MM.1S (cell line): ENCODE results near the gene MICAL2.

Experiments
- DNase-seq: peaks from one replicate; pipeline ENCODE4 v3.0.0-alpha.2; 2015
- H2AFZ ChIP-seq: fragments of 300-600 bp; sonication (generic); 2 replicates; pipeline ENCODE4 v1.6.0; 2016; ENCODE audit warnings: antibody characterized with exemption, low read length
- H3F3A ChIP-seq: fragments of 300-600 bp; sonication (generic); 2 replicates; pipeline ENCODE4 v1.6.1; 2016; ENCODE audit warnings: mild to moderate bottlenecking, antibody characterized with exemption, low read length, moderate library complexity, mixed read lengths; ENCODE audit not compliant: insufficient read depth
- H3K27ac ChIP-seq: fragments of 300-600 bp; sonication (generic); 2 replicates; pipeline ENCODE4 v1.5.1; 2016; ENCODE audit warnings: mild to moderate bottlenecking, low read length
- H3K27me3 ChIP-seq: fragments of 300-600 bp; sonication (generic); replicated peaks from 2 replicates; pipeline ENCODE4 v1.6.0; 2016; ENCODE audit warnings: low read length; ENCODE audit not compliant: insufficient read depth
- H3K36me3 ChIP-seq: fragments of 300-600 bp; sonication (generic); replicated peaks from 2 replicates; pipeline ENCODE4 v1.6.1; 2016; ENCODE audit warnings: mild to moderate bottlenecking, low read length, mixed read lengths; ENCODE audit not compliant: insufficient read depth
- H3K4me1 ChIP-seq: fragments of 300-600 bp; sonication (generic); 2 replicates; pipeline ENCODE4 v1.6.1; 2016; ENCODE audit warnings: low read length, mixed read lengths
- H3K4me2 ChIP-seq: fragments of 300-600 bp; sonication (generic); 2 replicates; pipeline ENCODE4 v1.6.0; 2016; ENCODE audit warnings: low read depth, low read length
- H3K4me3 ChIP-seq: fragments of 300-600 bp; sonication (generic); 2 replicates; pipeline ENCODE4 v1.5.1; 2016; ENCODE audit warnings: low read length, mixed read lengths
- H3K79me2 ChIP-seq: fragments of 300-600 bp; sonication (generic); 2 replicates; pipeline ENCODE4 v1.6.1; 2016; ENCODE audit warnings: mixed run types, low read length, mixed read lengths
- H3K9ac ChIP-seq: fragments of 300-600 bp; sonication (generic); 2 replicates; pipeline ENCODE4 v1.6.1; 2016; ENCODE audit warnings: low read length, mixed read lengths
- H3K9me2 ChIP-seq: fragments of 300-600 bp; sonication (generic); replicated peaks from 2 replicates; pipeline ENCODE4 v1.6.1; 2016; ENCODE audit warnings: mild to moderate bottlenecking, low read length, mixed read lengths; ENCODE audit not compliant: insufficient read depth
- H3K9me3 ChIP-seq: fragments of 300-600 bp; sonication (generic); replicated peaks from 2 replicates; pipeline ENCODE4 v1.6.1; 2016; ENCODE audit warnings: mild to moderate bottlenecking, low read length, mixed read lengths; ENCODE audit not compliant: insufficient read depth
- H4K20me1 ChIP-seq: fragments of 300-600 bp; sonication (generic); 2 replicates; pipeline ENCODE4 v1.6.1; 2016; ENCODE audit warnings: mild to moderate bottlenecking, low read length, moderate library complexity, mixed read lengths; ENCODE audit not compliant: insufficient read depth
- CTCF ChIP-seq: fragments of 300-600 bp; sonication (generic); IDR thresholded peaks from 2 replicates; pipeline ENCODE4 v1.5.1; 2016; ENCODE audit warnings: antibody characterized with exemption, low read length, mixed read lengths
- EZH2 ChIP-seq: fragments of 300-600 bp; sonication (generic); optimal IDR thresholded peaks from 2 replicates; pipeline ENCODE3; 2017; ENCODE audit warnings: low read depth, mild to moderate bottlenecking, antibody characterized with exemption, low read length, mixed read lengths
- EZH2phosphoT487 ChIP-seq: fragments of 300-600 bp; sonication (generic); IDR thresholded peaks from 2 replicates; pipeline ENCODE4 v1.6.1; 2018; ENCODE audit warnings: antibody characterized with exemption, low read length

The MICAL2 gene

GRCh38 chr11:12196872-12197271 lies 86.5 kb downstream of the MICAL2 start:
- no peaks in the 10 kb centered on the region for H3K27me3 ChIP-seq
- TF ChIP-seq EZH2phosphoT487 = no peak
- TF ChIP-seq EZH2 = no peak
- no peak for TF ChIP-seq CTCF
- no peaks in the 10 kb centered on the region for H3K36me3 ChIP-seq
- H3K27ac ChIP-seq = no peak overlapping the region
- no peak overlapping the region for H2AFZ ChIP-seq
- H3K79me2 ChIP-seq = no peaks in the 10 kb centered on the region
- H3K9me2 ChIP-seq = no peaks in the 10 kb centered on the region
- H3F3A ChIP-seq = no peaks in the 10 kb centered on the region
- no peaks in the 10 kb centered on the region for H3K9me3 ChIP-seq
- H3K4me2 ChIP-seq = no peak overlapping the region
- H3K4me3 ChIP-seq = no peak overlapping the region
- no peak for DNase-seq
- H3K4me1 ChIP-seq = peaks cover 25% of the 10 kb centered on the region
- no peaks in the 10 kb centered on the region for H4K20me1 ChIP-seq
- H3K9ac ChIP-seq = no peak overlapping the region

GRCh38 chr11:12198251-12199222 lies 88.1 kb downstream of the MICAL2 start:
- Histone ChIP-seq H3K9me2 (no peaks in the 10 kb centered on the region), H3K4me2 (peak overlapping the region; percentile 66; the same call in 1 of the 2 replicates), H3F3A (no peaks in the 10 kb centered on the region), H3K9ac (no peak overlapping the region), H4K20me1 (no peaks in the 10 kb centered on the region), H3K4me1 (peaks cover 25% of the 10 kb centered on the region), H3K27me3 (no peaks in the 10 kb centered on the region), H3K4me3 (no peak overlapping the region), H3K9me3 (no peaks in the 10 kb centered on the region), H3K79me2 (no peaks in the 10 kb centered on the region), H3K27ac (peak overlapping the region; percentile 50; the same call in 1 of the 2 replicates), H3K36me3 (no peaks in the 10 kb centered on the region), H2AFZ (peak overlapping the region; percentile 63)
- TF ChIP-seq CTCF = no peak
- no peak for TF ChIP-seq EZH2
- TF ChIP-seq EZH2phosphoT487 = no peak
- no peak for DNase-seq

GRCh38 chr11:12199231-12199948 lies 89.0 kb downstream of the MICAL2 start:
- Histone ChIP-seq H3K9me2 (no peaks in the 10 kb centered on the region), H3K36me3 (no peaks in the 10 kb centered on the region), H3K9me3 (no peaks in the 10 kb centered on the region), H3K4me3 (peak overlapping the region; percentile 9), H3K79me2 (no peaks in the 10 kb centered on the region), H3K4me2 (peak overlapping the region; percentile 66), H3K9ac (peak overlapping the region; percentile 27; the same call in 1 of the 2 replicates), H3F3A (no peaks in the 10 kb centered on the region), H4K20me1 (no peaks in the 10 kb centered on the region), H3K27ac (peak overlapping the region; percentile 50; the same call in 1 of the 2 replicates), H2AFZ (peak overlapping the region; percentile 63), H3K27me3 (no peaks in the 10 kb centered on the region), H3K4me1 (peaks cover 25% of the 10 kb centered on the region)
- no peak for TF ChIP-seq EZH2
- TF ChIP-seq EZH2phosphoT487 = no peak
- peak; percentile 44 for TF ChIP-seq CTCF
- peak; percentile 83 for DNase-seq
